HG03354 (cell line): ENCODE data around the gene RABGAP1L.

ENCODE experiments used
- ATAC-seq: cut with Tn5 transposase; IDR thresholded peaks from one replicate; pipeline ENCODE4 v1.9.1; 2021; ENCODE audit warnings: mild to moderate bottlenecking; ENCODE audit not compliant: unreplicated experiment, poor library complexity, severe bottlenecking

Gene RABGAP1L

GRCh38 chr1:174988539-174988938 lies 829.2 kb downstream of the RABGAP1L start:
- ATAC-seq, result no peak

DNA sequence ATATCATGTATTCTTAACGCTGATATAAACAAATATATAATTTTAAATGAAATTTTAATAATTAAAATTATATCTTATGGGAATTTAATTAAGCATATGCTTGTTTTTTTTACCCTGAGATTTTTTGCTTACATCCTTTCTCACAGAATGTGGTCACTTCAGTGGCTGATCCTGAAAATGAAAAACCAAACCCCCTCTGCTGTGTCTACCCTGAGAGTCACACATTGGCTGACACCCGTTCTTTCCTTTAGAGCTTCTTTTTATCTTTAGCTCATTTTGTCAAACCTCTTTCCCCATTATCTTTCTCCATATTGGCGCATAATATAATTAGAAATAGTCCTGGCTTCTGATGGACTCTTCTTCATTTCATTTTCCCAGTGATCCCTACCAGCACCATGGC lies 829.7 kb downstream of the RABGAP1L start:
- no peak for ATAC-seq

- no peak for ATAC-seq
These were observed 830.4 kb downstream of the RABGAP1L start for GRCh38 chr1:174989536-174990220.

- no peak for ATAC-seq
These were observed 831.2 kb downstream of the RABGAP1L start for GRCh38 chr1:174990382-174990999.

DNA sequence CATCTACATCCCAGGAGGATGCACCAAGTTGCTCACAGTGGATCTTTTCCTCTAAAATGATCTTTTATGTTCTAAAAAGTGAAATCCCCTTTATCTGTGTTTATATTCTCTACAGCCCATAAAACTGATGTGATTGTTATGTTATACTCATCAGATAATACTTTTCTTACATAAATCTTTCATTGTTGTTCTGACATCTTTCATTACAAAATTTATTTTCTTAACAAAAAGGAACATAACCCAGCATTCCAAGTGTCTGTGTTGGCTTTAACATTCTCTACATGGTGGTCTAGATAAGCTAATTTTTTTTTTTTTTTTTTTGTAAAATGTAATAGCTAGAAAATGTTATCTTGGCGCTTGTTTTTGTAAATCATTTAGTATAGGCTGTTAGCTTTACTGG lies 832.2 kb downstream of the RABGAP1L start:
- ATAC-seq, result no peak

DNA sequence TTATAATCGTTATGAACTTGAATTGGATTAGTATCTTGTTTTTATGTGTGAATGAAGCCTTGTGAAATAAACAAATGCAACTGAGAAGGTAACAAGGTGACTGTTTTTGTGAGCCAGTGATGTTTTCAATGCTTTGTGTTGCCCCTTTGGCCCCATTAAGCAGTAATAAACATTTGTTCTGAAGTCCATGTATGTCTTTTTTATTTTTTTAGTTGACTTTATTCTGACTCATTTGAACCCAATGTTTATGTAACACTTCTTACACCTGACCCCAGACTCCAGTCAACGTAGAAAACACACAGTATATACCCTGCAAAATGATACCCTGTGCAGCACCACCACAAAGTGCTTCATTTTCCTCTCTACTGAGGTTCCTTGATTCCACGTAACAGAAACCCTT lies 835.8 kb downstream of the RABGAP1L start:
- no peak for ATAC-seq

GRCh38 chr1:174995916-174996315 lies 836.6 kb downstream of the RABGAP1L start:
- no peak for ATAC-seq

DNA sequence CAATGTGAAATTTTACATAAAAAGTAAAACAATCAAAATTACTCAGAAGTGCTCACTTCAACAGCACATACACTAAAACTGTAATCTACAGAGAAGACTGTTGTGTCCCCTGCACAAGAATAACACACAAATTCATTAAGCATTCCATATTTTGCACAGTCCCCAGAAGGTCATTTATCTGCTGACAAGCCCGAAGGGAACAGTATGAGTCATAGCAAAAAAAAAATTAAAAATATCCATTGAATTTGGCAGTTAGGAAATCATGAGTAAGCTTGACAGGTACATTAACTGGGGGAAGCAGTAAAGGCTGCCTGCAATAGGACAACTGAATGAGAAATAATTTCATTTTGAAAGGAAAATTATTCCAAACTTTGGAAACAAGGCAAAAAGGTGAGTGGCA lies 837.2 kb downstream of the RABGAP1L start:
- no peak for ATAC-seq

DNA sequence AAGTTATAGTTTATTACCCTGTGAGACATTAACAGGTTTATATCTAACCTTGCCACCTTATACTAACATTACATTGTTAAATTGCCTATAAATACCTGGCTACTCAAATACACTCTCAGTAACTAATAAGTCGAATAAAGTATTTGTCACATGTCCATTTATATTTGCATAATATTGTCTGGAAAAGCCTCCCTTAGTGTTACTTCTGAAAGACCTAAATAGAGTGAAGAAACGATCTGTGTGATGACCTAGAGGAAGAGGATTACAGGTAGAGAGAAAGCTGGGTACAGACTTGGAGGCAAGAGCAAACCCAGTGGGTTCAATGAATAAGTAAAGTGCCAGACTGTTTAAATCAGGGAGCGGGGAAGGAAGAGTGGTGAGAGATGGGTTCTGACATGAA lies 837.7 kb downstream of the RABGAP1L start:
- no peak for ATAC-seq

- ATAC-seq, result peak; percentile 22
These were observed 839.4 kb downstream of the RABGAP1L start for GRCh38 chr1:174998569-174999215.

DNA sequence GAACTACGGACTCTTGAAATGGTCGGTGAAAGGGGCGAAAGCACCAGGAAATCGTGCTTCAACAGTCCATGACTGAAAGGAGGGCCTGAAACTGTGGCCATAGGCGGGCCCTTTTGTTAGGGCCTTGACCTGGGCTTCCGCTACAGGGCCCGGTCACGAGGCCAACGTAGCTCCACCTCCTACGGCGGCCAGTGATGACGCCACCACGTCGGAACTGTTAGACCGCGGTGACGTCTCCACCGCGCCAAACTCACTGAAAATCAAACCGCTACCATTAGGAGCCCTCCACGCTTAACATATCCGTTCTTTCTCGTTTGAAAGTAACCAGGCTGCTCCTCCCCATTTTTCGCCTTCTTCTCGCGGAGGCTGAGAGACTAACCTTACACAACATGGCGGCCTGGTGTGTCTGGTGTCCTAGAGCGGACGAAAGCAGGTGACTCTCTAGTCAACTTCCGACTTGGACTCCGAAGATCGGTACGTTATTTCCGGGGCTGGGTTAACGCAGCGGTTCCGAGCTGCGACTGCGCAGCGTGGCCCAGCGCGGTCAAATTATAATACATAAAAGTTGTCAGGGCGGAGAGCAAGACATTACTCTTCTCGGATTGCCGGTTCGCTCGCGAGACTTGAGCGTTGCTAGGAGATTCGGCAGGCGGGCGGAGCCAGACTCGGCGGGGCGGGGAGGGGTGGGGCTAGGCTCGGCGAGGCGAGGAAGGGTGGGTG lies 840.1 kb downstream of the RABGAP1L start:
- peak; percentile 82 for ATAC-seq

- peak; percentile 5 for ATAC-seq
These were observed 840.8 kb downstream of the RABGAP1L start, which contains the start of gene CACYBP for GRCh38 chr1:174999936-175000696. Gene CACYBP (plus strand): TSS chr1:174999947. CDS start chr1:175000181, 234 bp downstream.

GRCh38 chr1:175000697-175001187 lies 841.4 kb downstream of the RABGAP1L start:
- ATAC-seq, result no peak

DNA sequence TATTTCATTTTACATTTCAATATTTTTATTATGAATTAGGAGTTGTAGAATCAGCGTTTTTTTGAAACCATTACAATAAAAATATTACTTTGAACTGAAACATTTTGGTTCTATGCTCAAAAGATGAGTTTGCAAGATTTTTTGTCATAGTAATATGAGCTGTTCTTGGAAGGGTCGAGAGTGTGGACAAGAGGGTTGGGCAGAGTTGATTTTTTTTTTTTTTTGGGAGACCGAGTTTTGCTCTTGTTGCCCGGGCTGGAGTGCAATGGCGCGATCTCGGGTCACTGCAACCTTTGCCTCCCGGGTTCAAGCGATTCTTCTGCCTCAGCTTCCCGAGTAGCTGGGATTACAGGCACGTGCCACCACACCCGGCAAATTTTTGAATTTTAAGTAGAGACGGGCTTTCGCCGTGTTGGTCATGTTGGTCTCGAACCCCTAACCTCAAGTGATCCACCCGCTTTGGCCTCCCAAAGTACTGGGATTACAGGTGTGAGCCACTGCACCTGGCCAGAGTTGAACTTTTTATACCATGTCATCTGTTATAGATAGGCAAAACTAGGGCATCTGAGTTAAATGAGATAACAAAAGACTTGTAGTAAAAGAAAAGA lies 843.7 kb downstream of the RABGAP1L start:
- ATAC-seq, result no peak

- ATAC-seq, result no peak
These were observed 844.2 kb downstream of the RABGAP1L start for GRCh38 chr1:175003521-175003920.

GRCh38 chr1:175005085-175005783 lies 845.9 kb downstream of the RABGAP1L start:
- no peak for ATAC-seq

GRCh38 chr1:175009532-175009931 lies 850.2 kb downstream of the RABGAP1L start:
- no peak for ATAC-seq

DNA sequence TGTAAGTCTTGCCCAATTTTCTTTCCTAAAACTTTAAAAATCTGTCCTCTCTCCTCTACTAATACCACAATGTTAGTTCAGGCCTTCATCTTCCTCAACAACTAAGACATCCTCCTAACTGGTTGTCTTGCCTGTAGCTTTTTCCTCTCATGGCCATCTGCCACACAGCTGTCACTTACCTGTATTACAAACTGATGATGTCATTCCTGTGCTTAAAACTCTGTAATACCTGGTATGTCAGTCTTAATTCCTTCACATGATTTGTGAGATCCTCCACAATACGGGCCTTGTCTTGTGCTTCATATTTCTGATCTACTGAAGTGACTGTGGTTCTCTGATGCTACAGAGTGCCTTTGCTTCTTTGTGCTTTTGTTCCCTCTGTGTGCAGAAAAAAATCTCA lies 854.1 kb downstream of the RABGAP1L start:
- ATAC-seq, result no peak

DNA sequence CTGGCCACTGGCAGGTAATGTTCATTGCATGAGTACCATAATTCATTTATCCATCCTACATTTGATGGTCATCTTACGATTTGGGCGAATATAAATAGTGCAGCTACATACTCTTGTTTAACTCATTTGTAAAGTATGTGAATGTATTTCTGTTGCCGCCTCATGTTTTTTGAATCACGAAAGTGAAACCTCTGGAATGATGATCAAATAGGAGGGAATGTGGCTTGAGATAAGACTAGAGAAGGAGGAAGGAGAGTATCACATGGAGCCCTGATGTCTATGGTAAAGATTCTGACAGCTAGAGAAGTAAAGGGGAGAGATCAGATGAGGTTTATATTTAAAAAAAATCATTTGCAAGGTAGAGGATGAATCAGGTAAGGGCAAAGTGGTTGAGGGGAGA lies 855.9 kb downstream of the RABGAP1L start:
- ATAC-seq, result no peak
